ENCODE results near the gene CNTN5. TPM values are rescaled to one million over a fixed set of nuclear protein-coding genes. Genes with fewer than 3 reads are reported as not detected.

CNTN5 gene
- total RNA-seq, 2 donors from 2014 or later = not detected

DNA sequence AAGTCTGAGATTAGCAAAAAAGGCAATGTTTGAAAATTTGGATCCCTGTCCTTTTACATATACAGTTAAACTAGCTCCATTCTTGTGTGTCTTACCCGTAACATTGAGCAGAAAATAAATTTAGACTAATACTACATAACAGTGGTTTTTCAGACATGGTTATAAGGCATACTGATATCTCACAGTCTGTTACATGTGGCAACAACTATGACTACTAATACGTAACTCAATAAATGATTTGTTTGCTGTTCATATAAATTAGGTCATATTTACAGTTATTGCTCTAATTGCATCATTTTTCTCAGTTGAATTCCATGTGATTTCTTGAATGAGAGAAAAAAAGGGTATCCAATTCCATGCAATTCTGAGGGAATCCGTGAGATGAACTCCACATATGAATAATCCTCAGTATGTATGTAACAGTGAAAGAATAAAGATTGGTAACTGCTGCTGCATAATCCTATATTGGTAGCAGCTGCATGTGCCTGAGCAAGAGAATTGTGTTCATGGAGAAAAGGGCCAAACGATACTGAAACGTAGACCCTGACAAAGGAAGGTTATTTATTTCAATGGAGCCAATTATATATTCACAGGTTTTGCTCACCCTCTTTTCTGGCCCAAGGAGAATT lies 1275.4 kb downstream of the CNTN5 start:
- Histone ChIP-seq H3K9ac (ENCODE audit: low read depth in 2 of 2, low read length in 2 of 2) (no peak overlapping the region), H3K36me3 (no peaks in the 10 kb centered on the region), H3K4me3 (no peak overlapping the region), H3K27me3 (no peaks in the 10 kb centered on the region), H3K4me1 (no peaks in the 10 kb centered on the region), H3K27ac (no peak overlapping the region), H3K9me3 (no peaks in the 10 kb centered on the region)
- no peak for DNase-seq
- intact Hi-C loops (cut with DNase I) = no loop called here
- no peak for TF ChIP-seq CTCF (IDR thresholded peaks at IDR 0.05)

GRCh38 chr11:100297516-100297915 lies 1276.8 kb downstream of the CNTN5 start:
- Histone ChIP-seq H3K27ac (no peak overlapping the region), H3K27me3 (no peaks in the 10 kb centered on the region), H3K9me3 (no peaks in the 10 kb centered on the region), H3K4me1 (no peaks in the 10 kb centered on the region), H3K9ac (ENCODE audit: low read depth in 2 of 2, low read length in 2 of 2) (no peak overlapping the region), H3K4me3 (no peak overlapping the region), H3K36me3 (no peaks in the 10 kb centered on the region)
- intact Hi-C loops (cut with DNase I) = no loop called here
- DNase-seq = no peak
- TF ChIP-seq CTCF (IDR thresholded peaks at IDR 0.05) = no peak

GRCh38 chr11:100302824-100303223 lies 1282.1 kb downstream of the CNTN5 start:
- no peaks in the 10 kb centered on the region for H3K9me3 ChIP-seq
- TF ChIP-seq CTCF (IDR thresholded peaks at IDR 0.05) = no peak
- H3K4me3 ChIP-seq = no peak overlapping the region
- no peaks in the 10 kb centered on the region for H3K36me3 ChIP-seq
- no peaks in the 10 kb centered on the region for H3K4me1 ChIP-seq
- no peak for DNase-seq
- no peak overlapping the region for H3K27ac ChIP-seq
- intact Hi-C loops (cut with DNase I) = no loop called here
- H3K27me3 ChIP-seq = no peaks in the 10 kb centered on the region
- H3K9ac ChIP-seq (ENCODE audit: low read depth in 2 of 2, low read length in 2 of 2) = no peak overlapping the region

GRCh38 chr11:100303897-100304296 lies 1283.1 kb downstream of the CNTN5 start:
- Histone ChIP-seq H3K36me3 (no peaks in the 10 kb centered on the region), H3K9me3 (no peaks in the 10 kb centered on the region), H3K4me3 (no peak overlapping the region), H3K27me3 (no peaks in the 10 kb centered on the region), H3K9ac (ENCODE audit: low read depth in 2 of 2, low read length in 2 of 2) (no peak overlapping the region), H3K27ac (no peak overlapping the region), H3K4me1 (no peaks in the 10 kb centered on the region)
- DNase-seq = no peak
- TF ChIP-seq CTCF (IDR thresholded peaks at IDR 0.05) = no peak
- intact Hi-C loops (cut with DNase I) = no loop called here

DNA sequence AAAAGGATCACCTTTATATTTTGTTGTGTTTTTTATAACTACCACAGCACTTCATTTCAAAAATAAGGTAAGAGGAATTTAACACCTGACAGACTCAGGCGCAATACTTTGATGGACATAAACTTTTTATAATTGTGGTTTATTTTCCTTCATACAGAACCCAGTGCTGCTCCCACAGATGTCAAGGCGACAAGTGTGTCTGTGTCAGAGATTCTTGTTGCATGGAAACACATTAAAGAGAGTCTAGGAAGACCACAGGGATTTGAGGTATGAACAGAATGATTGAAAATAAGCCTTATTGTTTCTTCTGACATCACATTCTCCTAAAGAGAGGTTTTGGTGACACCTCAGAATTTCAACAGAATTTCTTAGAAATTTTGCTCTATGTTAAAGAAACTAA lies 1287.5 kb downstream of the CNTN5 start:
- no peak for TF ChIP-seq CTCF (IDR thresholded peaks at IDR 0.05)
- Histone ChIP-seq H3K9ac (ENCODE audit: low read depth in 2 of 2, low read length in 2 of 2) (no peak overlapping the region), H3K36me3 (no peaks in the 10 kb centered on the region), H3K4me1 (no peaks in the 10 kb centered on the region), H3K27ac (no peak overlapping the region), H3K27me3 (no peaks in the 10 kb centered on the region), H3K9me3 (no peaks in the 10 kb centered on the region), H3K4me3 (no peak overlapping the region)
- no peak for DNase-seq
- intact Hi-C loops (cut with DNase I) = no loop called here
